Mesendoderm (in vitro differentiated cells): ENCODE results near the gene RMRP.
A peak's percentile ranks its signal among the peaks of the same experiment; 100 is the strongest.

ENCODE experiments used
- DNase-seq: peaks from one replicate; pipeline ENCODE4 v3.0.0; 2013
- H2AK5ac ChIP-seq: 2 replicates; pipeline ENCODE4 v1.6.1; 2013; ENCODE audit warnings: low read length, inconsistent platforms
- H2BK120ac ChIP-seq: 2 replicates; pipeline ENCODE4 v1.6.1; 2013; ENCODE audit warnings: low read depth, mild to moderate bottlenecking, low read length, moderate library complexity, mixed read lengths
- H2BK15ac ChIP-seq: replicated peaks from 2 replicates; pipeline ENCODE4 v1.6.1; 2013; ENCODE audit warnings: low read depth, mild to moderate bottlenecking, moderate library complexity
- H2BK5ac ChIP-seq: 2 replicates; pipeline ENCODE4 v1.6.1; 2013; ENCODE audit warnings: low read length, inconsistent platforms
- H3K18ac ChIP-seq: 2 replicates; pipeline ENCODE4 v1.6.1; 2013; ENCODE audit warnings: mild to moderate bottlenecking, low read length, mixed read lengths
- H3K23ac ChIP-seq: one replicate; pipeline ENCODE4 v1.6.1; 2013; ENCODE audit warnings: low read length
- H3K27ac ChIP-seq: 2 replicates; pipeline ENCODE4 v1.5.1; 2013; ENCODE audit warnings: low read depth, mild to moderate bottlenecking, inconsistent platforms, low read length, moderate library complexity
- H3K27me3 ChIP-seq: 2 replicates; pipeline ENCODE4 v1.6.1; 2013; ENCODE audit warnings: low read length, control low read depth, mild to moderate bottlenecking, inconsistent platforms; ENCODE audit not compliant: insufficient read depth, poor library complexity
- H3K36me3 ChIP-seq: 2 replicates; pipeline ENCODE4 v1.6.1; 2013; ENCODE audit warnings: low read length, inconsistent platforms; ENCODE audit not compliant: control insufficient read depth, insufficient read depth
- H3K4ac ChIP-seq: one replicate; pipeline ENCODE4 v1.6.1; 2013; ENCODE audit warnings: low read depth, mild to moderate bottlenecking, low read length, moderate library complexity
- H3K4me1 ChIP-seq: 2 replicates; pipeline ENCODE4 v1.6.1; 2013; ENCODE audit warnings: low read depth, low read length, inconsistent platforms; ENCODE audit not compliant: control insufficient read depth
- H3K4me2 ChIP-seq: 2 replicates; pipeline ENCODE4 v1.6.1; 2013; ENCODE audit warnings: low read length
- H3K4me3 ChIP-seq: 2 replicates; pipeline ENCODE4 v1.5.1; 2013; ENCODE audit warnings: mild to moderate bottlenecking, low read length
- H3K56ac ChIP-seq: one replicate; pipeline ENCODE4 v1.6.1; 2013; ENCODE audit warnings: low read length
- H3K79me1 ChIP-seq: 2 replicates; pipeline ENCODE4 v1.6.1; 2013; ENCODE audit warnings: low read length, inconsistent platforms
- H3K79me2 ChIP-seq: 2 replicates; pipeline ENCODE4 v1.6.1; 2013; ENCODE audit warnings: mild to moderate bottlenecking, low read length; ENCODE audit not compliant: control insufficient read depth, insufficient read depth
- H3K9ac ChIP-seq: 2 replicates; pipeline ENCODE4 v1.6.1; 2013; ENCODE audit warnings: low read length, inconsistent platforms
- H4K5ac ChIP-seq: one replicate; pipeline ENCODE4 v1.6.1; 2013; ENCODE audit warnings: low read length
- H4K8ac ChIP-seq: one replicate; pipeline ENCODE4 v1.6.1; 2013; ENCODE audit warnings: low read depth, mild to moderate bottlenecking, control low read depth, low read length, moderate library complexity
- WGBS: extraction: QIAGEN DNeasy Blood & Tissue Kit; methylation state at CpG from one replicate; pipeline ENCODE4 v1.1.7; 2013; ENCODE audit warnings: low lambda C conversion rate, missing lambda C conversion rate; ENCODE audit not compliant: insufficient coverage; ENCODE audit errors: extremely low coverage; 5-methylcytosine and 5-hydroxymethylcytosine counted together

Gene RMRP

GRCh38 chr9:35656831-35657545 is 831 bp downstream of the RMRP start:
- H3K9ac ChIP-seq: peak overlapping the region; percentile 76
- H2BK120ac ChIP-seq: no peak overlapping the region
- no peak overlapping the region for H4K5ac ChIP-seq
- H3K36me3 ChIP-seq: peaks cover 4% of the 10 kb centered on the region
- H3K27ac ChIP-seq: no peak overlapping the region
- no peak overlapping the region for H3K18ac ChIP-seq
- no peaks in the 10 kb centered on the region for H3K79me2 ChIP-seq
- H2BK5ac ChIP-seq: no peak overlapping the region
- peak overlapping the region; percentile 92 for H3K4me2 ChIP-seq
- H3K4me1 ChIP-seq: no peaks in the 10 kb centered on the region
- no peak overlapping the region for H3K4ac ChIP-seq
- H4K8ac ChIP-seq: no peak overlapping the region
- H3K56ac ChIP-seq: peak overlapping the region; percentile 80
- no peak overlapping the region for H3K23ac ChIP-seq
- peak overlapping the region; percentile 47 for H3K4me3 ChIP-seq
- no CpG with 5 or more reads among the region's 25 CpGs for whole genome bisulfite sequencing
- DNase-seq: no peak
- no peaks in the 10 kb centered on the region for H3K27me3 ChIP-seq
- no peak overlapping the region for H2AK5ac ChIP-seq
- no peak overlapping the region for H2BK15ac ChIP-seq
- H3K79me1 ChIP-seq: no peaks in the 10 kb centered on the region

- no peak for DNase-seq
- H3K79me2 ChIP-seq: no peaks in the 10 kb centered on the region
- H3K9ac ChIP-seq: no peak overlapping the region
- no peak overlapping the region for H4K5ac ChIP-seq
- H2BK5ac ChIP-seq: no peak overlapping the region
- H3K23ac ChIP-seq: no peak overlapping the region
- peaks cover 4% of the 10 kb centered on the region for H3K36me3 ChIP-seq
- no peak overlapping the region for H2BK15ac ChIP-seq
- H3K18ac ChIP-seq: no peak overlapping the region
- no peaks in the 10 kb centered on the region for H3K27me3 ChIP-seq
- H4K8ac ChIP-seq: no peak overlapping the region
- no peak overlapping the region for H3K27ac ChIP-seq
- no peaks in the 10 kb centered on the region for H3K4me1 ChIP-seq
- H3K4me3 ChIP-seq: no peak overlapping the region
- H3K79me1 ChIP-seq: no peaks in the 10 kb centered on the region
- no peak overlapping the region for H2BK120ac ChIP-seq
- no peak overlapping the region for H2AK5ac ChIP-seq
- no peak overlapping the region for H3K4ac ChIP-seq
- WGBS: no CpG with 5 or more reads among the region's 17 CpGs
- no peak overlapping the region for H3K4me2 ChIP-seq
- no peak overlapping the region for H3K56ac ChIP-seq
Measured at GRCh38 chr9:35656348-35656747, 1.5 kb downstream of the RMRP start.

- no peak overlapping the region for H3K4me3 ChIP-seq
- DNase-seq: no peak
- H3K23ac ChIP-seq: no peak overlapping the region
- H3K27ac ChIP-seq: no peak overlapping the region
- no peak overlapping the region for H2BK120ac ChIP-seq
- WGBS: no CpG with 5 or more reads among the region's 2 CpGs
- H3K4me2 ChIP-seq: no peak overlapping the region
- H2AK5ac ChIP-seq: no peak overlapping the region
- no peak overlapping the region for H2BK5ac ChIP-seq
- no peaks in the 10 kb centered on the region for H3K36me3 ChIP-seq
- no peaks in the 10 kb centered on the region for H3K79me2 ChIP-seq
- no peaks in the 10 kb centered on the region for H3K27me3 ChIP-seq
- H2BK15ac ChIP-seq: no peak overlapping the region
- no peak overlapping the region for H4K8ac ChIP-seq
- no peak overlapping the region for H3K9ac ChIP-seq
- H3K18ac ChIP-seq: no peak overlapping the region
- H3K4ac ChIP-seq: no peak overlapping the region
- H3K79me1 ChIP-seq: no peaks in the 10 kb centered on the region
- H3K56ac ChIP-seq: no peak overlapping the region
- H3K4me1 ChIP-seq: no peaks in the 10 kb centered on the region
- no peak overlapping the region for H4K5ac ChIP-seq
Measured at GRCh38 chr9:35653611-35654010, 4.2 kb downstream of the RMRP start.

- Histone ChIP-seq H3K4me1 (no peaks in the 10 kb centered on the region), H2BK5ac (no peak overlapping the region), H4K8ac (no peak overlapping the region), H3K4me2 (no peak overlapping the region), H3K23ac (no peak overlapping the region), H3K4ac (no peak overlapping the region), H2AK5ac (no peak overlapping the region), H3K79me1 (no peaks in the 10 kb centered on the region), H3K27me3 (no peaks in the 10 kb centered on the region), H2BK120ac (no peak overlapping the region), H3K27ac (no peak overlapping the region), H3K36me3 (no peaks in the 10 kb centered on the region), H3K18ac (no peak overlapping the region), H4K5ac (no peak overlapping the region), H3K79me2 (no peaks in the 10 kb centered on the region), H2BK15ac (no peak overlapping the region), H3K56ac (no peak overlapping the region), H3K9ac (no peak overlapping the region), H3K4me3 (no peak overlapping the region)
- DNase-seq: no peak
- WGBS: no CpG with 5 or more reads among the region's 8 CpGs
Measured at GRCh38 chr9:35652829-35653209, 5.0 kb downstream of the RMRP start.

GRCh38 chr9:35651956-35652828 is 5.6 kb downstream of the RMRP start:
- Histone ChIP-seq H3K18ac (no peak overlapping the region), H3K9ac (no peak overlapping the region), H3K4me2 (no peak overlapping the region), H3K23ac (no peak overlapping the region), H2BK5ac (no peak overlapping the region), H3K4me3 (no peak overlapping the region), H3K36me3 (no peaks in the 10 kb centered on the region), H3K56ac (no peak overlapping the region), H4K8ac (no peak overlapping the region), H4K5ac (no peak overlapping the region), H3K27ac (no peak overlapping the region), H3K79me2 (no peaks in the 10 kb centered on the region), H3K27me3 (no peaks in the 10 kb centered on the region), H3K4ac (no peak overlapping the region), H2BK120ac (no peak overlapping the region), H2BK15ac (no peak overlapping the region), H3K79me1 (no peaks in the 10 kb centered on the region), H3K4me1 (no peaks in the 10 kb centered on the region), H2AK5ac (no peak overlapping the region)
- DNase-seq: no peak
- no CpG with 5 or more reads among the region's 7 CpGs for whole genome bisulfite sequencing
